B cell (primary cell): Measurements from ENCODE around the gene NTM. TPM values are rescaled to one million over a fixed set of nuclear protein-coding genes. Genes with fewer than 3 reads are reported as not detected.

ENCODE experiments used
- ATAC-seq: fragments of 200-7000 bp; cut with Tn5 transposase; one replicate; pipeline ENCODE4 v1.10.0; 2021; ENCODE audit warnings: low read depth, mild to moderate bottlenecking, moderate number of reproducible peaks, moderate library complexity
- CTCF ChIA-PET: fragments of 350-600 bp; sonication (Branson Sonifier 250); formaldehyde crosslinking; loops from one replicate; lab custom pipeline; 2021; ENCODE audit warnings: antibody characterized with exemption, inconsistent platforms; lab: Charles Lee
- POLR2A ChIA-PET: fragments of 350-600 bp; sonication (Branson Sonifier 250); formaldehyde crosslinking; loops from one replicate; lab custom pipeline; 2021; ENCODE audit warnings: antibody characterized with exemption; lab: Charles Lee
- DNase-seq: peaks from one replicate; pipeline ENCODE4 v3.0.0; 2013
- H2AFZ ChIP-seq: 2 replicates; pipeline ENCODE4 v1.6.1; 2012; ENCODE audit warnings: mild to moderate bottlenecking, low read depth, low read length; ENCODE audit not compliant: insufficient read depth, poor library complexity, severe bottlenecking
- H3K27ac ChIP-seq, 2 donors: 1 replicate in 1 of 2; 2 replicates in 1 of 2; pipeline ENCODE4 v1.5.1; 2012 to 2013; ENCODE audit warnings: low read length in 2 of 2, mild to moderate bottlenecking in 2 of 2, moderate library complexity in 1 of 2
- H3K27me3 ChIP-seq, 4 experiments: fragments of 200-600 bp in 1 of 4; sonication (generic) in 1 of 4; replicated peaks in 1 of 4; 1 replicate in 2 of 4; 2 replicates in 2 of 4; pipeline versions ENCODE4 v1.6.1 to v1.7.0; 2013 to 2016; ENCODE audit warnings: low read length in 3 of 4, mild to moderate bottlenecking in 2 of 4, mixed read lengths in 1 of 4, moderate library complexity in 1 of 4; ENCODE audit not compliant: insufficient read depth in 4 of 4, control insufficient read depth in 3 of 4; ENCODE audit errors: control extremely low read depth in 1 of 4
- H3K36me3 ChIP-seq, 2 experiments: replicated peaks in 1 of 2; 1 replicate in 1 of 2; 2 replicates in 1 of 2; pipeline versions ENCODE4 v1.6.1 to v1.7.1; 2013; ENCODE audit warnings: low read length in 1 of 2; ENCODE audit not compliant: insufficient read depth in 2 of 2, control insufficient read depth in 1 of 2; ENCODE audit errors: control extremely low read depth in 1 of 2, extremely low read depth in 1 of 2
- H3K4me1 ChIP-seq, 2 donors: fragments of 200-600 bp in 1 of 2; sonication (generic) in 1 of 2; 1 replicate in 1 of 2; 2 replicates in 1 of 2; pipeline versions ENCODE4 v1.5.1 to v1.6.1; 2013 to 2017; ENCODE audit warnings: low read length in 2 of 2; ENCODE audit not compliant: control insufficient read depth in 2 of 2, insufficient read depth in 2 of 2
- H3K4me2 ChIP-seq: replicated peaks from 2 replicates; pipeline ENCODE3; 2012; ENCODE audit warnings: mild to moderate bottlenecking, low read depth, low read length; ENCODE audit not compliant: poor library complexity, severe bottlenecking
- H3K4me3 ChIP-seq, 5 experiments: fragments of 200-600 bp in 1 of 5; sonication (generic) in 1 of 5; 1 replicate in 3 of 5; 2 replicates in 2 of 5; pipeline versions ENCODE4 v1.5.1 to v1.7.0; 2011 to 2016; ENCODE audit warnings: low read length in 4 of 5, mild to moderate bottlenecking in 4 of 5, low read depth in 2 of 5, control low read depth in 1 of 5, moderate library complexity in 1 of 5; ENCODE audit not compliant: insufficient read depth in 1 of 5; ENCODE audit errors: control extremely low read depth in 1 of 5, extremely low read depth in 1 of 5
- H3K79me2 ChIP-seq: fragments of 200-600 bp; sonication (generic); one replicate; pipeline ENCODE4 v1.6.0; 2016; ENCODE audit warnings: low read length; ENCODE audit not compliant: control insufficient read depth, insufficient read depth
- H3K9ac ChIP-seq: fragments of 200-600 bp; sonication (generic); 2 replicates; pipeline ENCODE4 v1.6.1; 2017; ENCODE audit warnings: mild to moderate bottlenecking, low read length, moderate library complexity
- H3K9me3 ChIP-seq, 3 donors: one replicate each; pipeline versions ENCODE4 v1.6.1 to v1.7.1; 2013; ENCODE audit warnings: low read length in 2 of 3; ENCODE audit not compliant: control insufficient read depth in 2 of 3, insufficient read depth in 1 of 3; ENCODE audit errors: control extremely low read depth in 1 of 3
- H4K20me1 ChIP-seq: 2 replicates; pipeline ENCODE4 v1.6.0; 2012; ENCODE audit warnings: mild to moderate bottlenecking, low read length; ENCODE audit not compliant: insufficient read depth, control insufficient read depth, poor library complexity, severe bottlenecking
- H3K27ac Mint-ChIP-seq: one replicate; pipeline ENCODE4 v1.8.0; 2021; ENCODE audit warnings: mixed read lengths
- H3K27me3 Mint-ChIP-seq: one replicate; pipeline ENCODE4 v1.8.0; 2021; ENCODE audit warnings: mixed read lengths
- H3K4me1 Mint-ChIP-seq: one replicate; pipeline ENCODE4 v1.8.0; 2021; ENCODE audit warnings: mixed read lengths
- H3K4me3 Mint-ChIP-seq: one replicate; pipeline ENCODE4 v1.8.0; 2021; ENCODE audit warnings: mixed read lengths
- H3K9me3 Mint-ChIP-seq: one replicate; pipeline ENCODE4 v1.8.0; 2022; ENCODE audit warnings: mixed read lengths; ENCODE audit not compliant: insufficient read depth
- CTCF ChIP-seq: fragments of 200-600 bp; IDR thresholded peaks from one replicate; pipeline ENCODE4 v1.8.0; 2022; ENCODE audit warnings: antibody characterized with exemption, mild to moderate bottlenecking
- EZH2 ChIP-seq: IDR thresholded peaks from 2 replicates; pipeline ENCODE4 v1.6.1; 2012; ENCODE audit warnings: borderline replicate concordance, low read depth, mild to moderate bottlenecking, moderate library complexity, low read length; ENCODE audit not compliant: insufficient read depth, poor library complexity, severe bottlenecking
- whole genome bisulfite sequencing: methylation state at CpG from one replicate; pipeline ENCODE4 v1.1.5; 2013; ENCODE audit warnings: missing lambda C conversion rate; ENCODE audit not compliant: insufficient coverage; 5-methylcytosine and 5-hydroxymethylcytosine counted together
- intact Hi-C: fragments of 100-400 bp; cut with micrococcal nuclease; formaldehyde crosslinking; loops from one replicate; pipeline ENCODE4 v1.10.0; 2022
- polyA plus RNA-seq: library from polyadenylated mRNA; depleted of rRNA; stranded (reverse); fragments of >200 nt; gene quantifications from 2 replicates; pipeline ENCODE4 v1.2.3, GENCODE V29; 2012
- total RNA-seq, 2 donors: library from RNA; stranded (reverse); fragments of 120-200 nt in 1 of 2; gene quantifications; 1 replicate in 1 of 2; 2 replicates in 1 of 2; pipeline versions ENCODE4 v1.2.3 to v1.2.4, GENCODE V29; 2013 to 2022

The NTM gene
- total and polyA plus RNA-seq, 2 donors (not counting 1 experiment from before 2014, with no cell fraction given), result not detected

- no peak overlapping the region for H3K27ac ChIP-seq
- no peak for TF ChIP-seq EZH2
- TF ChIP-seq CTCF, result no peak
- H3K4me3 Mint-ChIP-seq, result no peak overlapping the region
- H3K4me1 Mint-ChIP-seq, result no peaks in the 10 kb centered on the region
- ChIA-PET CTCF (no interaction called here), POLR2A (no interaction called here)
- H3K4me2 ChIP-seq, result no peak overlapping the region
- ATAC-seq, result no peak
- no peaks in the 10 kb centered on the region for H3K27me3 ChIP-seq
- H3K4me1 ChIP-seq, result no peaks in the 10 kb centered on the region
- no peak overlapping the region for H3K4me3 ChIP-seq
- H4K20me1 ChIP-seq, result no peaks in the 10 kb centered on the region
- DNase-seq, result no peak
- H3K79me2 ChIP-seq, result no peaks in the 10 kb centered on the region
- intact Hi-C loops, result no loop called here
- H3K36me3 ChIP-seq, result no peaks in the 10 kb centered on the region
- no peak overlapping the region for H3K9ac ChIP-seq
- no peaks in the 10 kb centered on the region for H3K27me3 Mint-ChIP-seq
- WGBS, result 89% methylated on average over 3 of the region's 5 CpGs
- H2AFZ ChIP-seq, result no peak overlapping the region
- no peak overlapping the region for H3K27ac Mint-ChIP-seq
- peaks cover 0 to under 1% (median 0%) of the 10 kb centered on the region in 3 donors for H3K9me3 ChIP-seq
- H3K9me3 Mint-ChIP-seq, result no peaks in the 10 kb centered on the region
Measured at GRCh38 chr11:131446590-131447275, 76.3 kb downstream of the NTM start.

- Histone ChIP-seq H3K4me3 (no peak overlapping the region), H3K4me2 (no peak overlapping the region), H4K20me1 (no peaks in the 10 kb centered on the region), H3K79me2 (no peaks in the 10 kb centered on the region), H2AFZ (no peak overlapping the region), H3K9ac (no peak overlapping the region), H3K4me1 (no peaks in the 10 kb centered on the region), H3K36me3 (no peaks in the 10 kb centered on the region), H3K9me3 (peaks cover 0 to 5% (median 0%) of the 10 kb centered on the region in 3 donors), H3K27me3 (no peaks in the 10 kb centered on the region), H3K27ac (no peak overlapping the region)
- POLR2A ChIA-PET, result no interaction called here
- no peaks in the 10 kb centered on the region for H3K4me1 Mint-ChIP-seq
- CTCF ChIA-PET, result no interaction called here
- intact Hi-C loops, result no loop called here
- DNase-seq (no peak), ATAC-seq (no peak)
- no peaks in the 10 kb centered on the region for H3K27me3 Mint-ChIP-seq
- H3K27ac Mint-ChIP-seq, result no peak overlapping the region
- no peak overlapping the region for H3K4me3 Mint-ChIP-seq
- TF ChIP-seq EZH2, result no peak
- TF ChIP-seq CTCF, result no peak
- H3K9me3 Mint-ChIP-seq, result no peaks in the 10 kb centered on the region
- WGBS, result 69% methylated on average over 3 of the region's 10 CpGs
Measured at GRCh38 chr11:131447277-131447815, 76.9 kb downstream of the NTM start.
